Heart left ventricle (tissue), 13 donors: ENCODE measurements around the gene FBXO31.

ENCODE experiments used
- CTCF ChIP-seq, 12 donors: fragments of 200-600 bp; sonication (generic) in 4 of 12; IDR thresholded peaks; one replicate each; pipeline versions ENCODE4 v1.5.0 to v1.8.0; 2018 to 2022; ENCODE audit warnings: antibody characterized with exemption in 12 of 12, mild to moderate bottlenecking in 5 of 12
- POLR2A ChIP-seq, 2 donors: fragments of 450-650 bp; IDR thresholded peaks; one replicate each; pipeline ENCODE4 v1.6.1; 2017; ENCODE audit warnings: antibody characterized with exemption in 2 of 2, mild to moderate bottlenecking in 2 of 2, moderate library complexity in 2 of 2
- donor health status: ischemic (EF 13 %, LVEDD 7.1; RV severe dilation, severe dysfunction).
- donor health status: DM: no; HTN: yes; CAD: no.
- donor health status: DM: no; HTN: no; CAD: no.
- donor health status: ischemic (EF 25% LVEDD 6.9; RV normal size, moderate dysfunction).
- donor health status: ischemic (EF 25% LVEDD 5.7; RV mildly dilated, moderate dysfunction).
- donor health status: ischemic (EF 35%, LVEDD 5.7; RV mildly dilated, moderate dysfunction).
- donor health status: nonischemic (EF 11% LVEDD 7.7; RV severe dilation, severe dysfunction).
- donor health status: DM: yes; HTN: yes; CAD: no.
- donor health status: PGD.
- donor health status: ischemic (EF 29% LVEDD 5.4; RV normal size, mild dysfunction).
- donor health status: nonischemic (EF 23%, LVEDD 6.1; RV moderate dilation, normal function).

GRCh38 chr16:87380403-87380802 is 3.2 kb downstream of the FBXO31 start:
- TF ChIP-seq CTCF (IDR thresholded peaks at IDR 0.05) = no peak
- no peak for TF ChIP-seq POLR2A (IDR thresholded peaks at IDR 0.05)
